ENCODE results near the gene REXO1. TPM values are rescaled to one million over a fixed set of nuclear protein-coding genes. Genes with fewer than 3 reads are reported as not detected.

The REXO1 gene
- total and polyA plus RNA-seq, 2 donors (not counting 3 experiments of a cell fraction or from before 2014, with no cell fraction given) = 41.1 to 56.9 TPM

- BruUV-seq (replicated peaks) = no TSS peak
- Histone ChIP-seq H3K4me3 (replicated peaks in 1 of 3; ENCODE audit: insufficient read depth in 1 of 3, low read depth in 1 of 3, low read length in 3 of 3) (no peak overlapping the region), H3K36me3 (ENCODE audit: control insufficient read depth in 2 of 2, extremely low read depth in 1 of 2, insufficient read depth in 2 of 2, low read length in 2 of 2) (no peaks in the 10 kb centered on the region), H3K4me2 (ENCODE audit: insufficient read depth, low read length) (no peak overlapping the region), H3K9me1 (replicated peaks; ENCODE audit: control insufficient read depth, extremely low read depth, insufficient read depth, low read length) (no peaks in the 10 kb centered on the region), H3K27me3 (ENCODE audit: control insufficient read depth in 2 of 2, insufficient read depth in 2 of 2, low read length in 2 of 2) (no peaks in the 10 kb centered on the region), H3K9me3 (replicated peaks; ENCODE audit: control insufficient read depth, insufficient read depth, low read length) (no peaks in the 10 kb centered on the region), H3K9ac (replicated peaks; ENCODE audit: extremely low read depth, insufficient read depth, low read length) (no peak overlapping the region), H3K27ac (ENCODE audit: insufficient read depth, low read depth, low read length) (no peak overlapping the region), H3K4me1 (ENCODE audit: control insufficient read depth, extremely low read depth, insufficient read depth, low read length) (peaks cover 4% of the 10 kb centered on the region), H2AFZ (ENCODE audit: low read depth, low read length) (no peak overlapping the region), H4K20me1 (replicated peaks; ENCODE audit: control insufficient read depth, extremely low read depth, insufficient read depth, low read length) (no peaks in the 10 kb centered on the region), H3K79me2 (ENCODE audit: control insufficient read depth, insufficient read depth, low read length) (no peaks in the 10 kb centered on the region)
- TF ChIP-seq MYC (IDR thresholded peaks at IDR 0.05; ENCODE audit: low read depth, low read length) = no peak
- no peak for TF ChIP-seq EZH2 (IDR thresholded peaks at IDR 0.05; ENCODE audit: borderline replicate concordance, low read depth, low read length, severe bottlenecking)
- no peak for TF ChIP-seq POLR2AphosphoS5 (IDR thresholded peaks at IDR 0.05; ENCODE audit: insufficient read depth, low read depth, low read length)
- no peak for TF ChIP-seq JUN (IDR thresholded peaks at IDR 0.05; ENCODE audit: borderline replicate concordance, insufficient read depth, insufficient read length, low read depth)
- no peak for TF ChIP-seq CTCF (IDR thresholded peaks at IDR 0.05; ENCODE audit: extremely low read depth in 1 of 2, insufficient read depth in 1 of 2, low read depth in 1 of 2, low read length in 2 of 2)
- TF ChIP-seq POLR2A (IDR thresholded peaks at IDR 0.05; ENCODE audit: low read depth, low read length) = no peak
- TF ChIP-seq, protein P1, sequence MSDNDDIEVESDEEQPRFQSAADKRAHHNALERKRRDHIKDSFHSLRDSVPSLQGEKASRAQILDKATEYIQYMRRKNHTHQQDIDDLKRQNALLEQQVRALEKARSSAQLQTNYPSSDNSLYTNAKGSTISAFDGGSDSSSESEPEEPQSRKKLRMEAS (IDR thresholded peaks at IDR 0.05; ENCODE audit: insufficient read depth, insufficient read length) = no peak
- no peak for TF ChIP-seq FOS (IDR thresholded peaks at IDR 0.05; ENCODE audit: borderline replicate concordance, insufficient read depth, low read length)
- TF ChIP-seq GATA2 (IDR thresholded peaks at IDR 0.05; ENCODE audit: insufficient read depth, insufficient read length, low read depth, low read length) = no peak
- CTCF ChIA-PET = no interaction called here
- intact Hi-C loops (cut with micrococcal nuclease) (no loop called here), dilution Hi-C loops (cut with MboI; ENCODE audit: extremely low pct_ligation_motif_present, low sequenced_read_pairs) (no loop called here)
- FAIRE-seq = no peak
- no peak for DNase-seq (ENCODE audit: low read depth, low spot score)
- POLR2A ChIA-PET = no interaction called here
These were observed 45.5 kb upstream of the REXO1 start for GRCh38 chr19:1893791-1894190.

Measured in endothelial cell of umbilical vein (primary cell).